Kasumi-1 (cell line): ENCODE results near the gene TUFM.
"Not testable (repeated sequence)": the region's sequence is repeated elsewhere in the genome, so short reads cannot be mapped to it uniquely, and the experiment has no call there.

Experiments used
- DNase-seq, 2 experiments: peaks; one replicate each; lab custom pipeline; 2025; lab: John Stamatoyannopoulos, UW

Gene TUFM

GRCh38 chr16:28846080-28846932 is at the start of gene TUFM:
Gene TUFM (minus strand): TSS chr16:28846348. CDS start chr16:28846269, 79 bp downstream.
- DNase-seq, result peak; percentile 86 to 87

GRCh38 chr16:28895609-28896008 is 49.5 kb upstream of the TUFM start:
- no peak for DNase-seq

GRCh38 chr16:28893291-28893690 is 47.1 kb upstream of the TUFM start:
- no peak for DNase-seq

- DNase-seq, result no peak
Observed at GRCh38 chr16:28891964-28892890, 46.1 kb upstream of the TUFM start.

- not testable (repeated sequence) for DNase-seq
Observed at GRCh38 chr16:28890355-28890754, 44.2 kb upstream of the TUFM start.

GRCh38 chr16:28886945-28887344 is 40.8 kb upstream of the TUFM start:
- DNase-seq, result no peak

- DNase-seq, result no peak
Observed at GRCh38 chr16:28884045-28884444, 37.9 kb upstream of the TUFM start.

GRCh38 chr16:28883221-28883996 is 37.3 kb upstream of the TUFM start:
- DNase-seq, result no peak

GRCh38 chr16:28882551-28883160 is 36.5 kb upstream of the TUFM start:
- DNase-seq, result no peak

- DNase-seq, result not testable (repeated sequence)
Observed at GRCh38 chr16:28881565-28881964, 35.4 kb upstream of the TUFM start.

- DNase-seq, result no peak
Observed at GRCh38 chr16:28880955-28881354, 34.8 kb upstream of the TUFM start.

- DNase-seq, result no peak
Observed at GRCh38 chr16:28880589-28880915, 34.4 kb upstream of the TUFM start.

- DNase-seq, result peak; percentile 49 to 57
Observed at GRCh38 chr16:28879841-28880588, 33.9 kb upstream of the TUFM start.

- no peak for DNase-seq
Observed at GRCh38 chr16:28879261-28879840, 33.2 kb upstream of the TUFM start.

GRCh38 chr16:28878083-28878926 is 32.2 kb upstream of the TUFM start, which contains the start of gene ATP2A1:
Gene ATP2A1 (plus strand): TSS chr16:28878488. CDS start chr16:28878672, 184 bp downstream.
- DNase-seq, result no peak

- DNase-seq, result no peak
Observed at GRCh38 chr16:28877655-28878000, 31.5 kb upstream of the TUFM start.

GRCh38 chr16:28876973-28877654 is 31.0 kb upstream of the TUFM start:
- no peak for DNase-seq

GRCh38 chr16:28876019-28876659 is 30.0 kb upstream of the TUFM start:
- DNase-seq, result no peak
